Panc1 (cell line): ENCODE data around the gene NPHP4.

Source experiments
- CTCF ChIP-seq: fragments of 450-650 bp; IDR thresholded peaks from 2 replicates; pipeline ENCODE4 v1.5.1; 2017; ENCODE audit warnings: mild to moderate bottlenecking
- POLR2AphosphoS5 ChIP-seq: IDR thresholded peaks from 2 replicates; pipeline ENCODE4 v1.6.1; 2012; ENCODE audit warnings: mild to moderate bottlenecking, low read depth, low read length, moderate library complexity
- REST ChIP-seq, 2 experiments: IDR thresholded peaks; 2 replicates each; pipeline ENCODE4 v1.6.1; 2011 to 2012; ENCODE audit warnings: low read depth in 2 of 2, control low read depth in 1 of 2, low read length in 1 of 2, mild to moderate bottlenecking in 1 of 2, moderate library complexity in 1 of 2; ENCODE audit not compliant: insufficient read depth in 1 of 2
- SIN3A ChIP-seq: IDR thresholded peaks from 2 replicates; pipeline ENCODE4 v1.6.1; 2012; ENCODE audit warnings: low read depth, mild to moderate bottlenecking, low read length, moderate library complexity, borderline replicate concordance; ENCODE audit not compliant: insufficient read depth
- TCF7L2 ChIP-seq: IDR thresholded peaks from 2 replicates; pipeline ENCODE4 v1.6.1; 2011; ENCODE audit warnings: mild to moderate bottlenecking, low read depth, low read length, inconsistent platforms

- TF ChIP-seq POLR2AphosphoS5 (no peak), CTCF (no peak), TCF7L2 (no peak), SIN3A (no peak), REST (IDR thresholded peaks at IDR 0.05; ENCODE audit: insufficient read depth in 1 of 2, low read depth in 2 of 2, low read length in 1 of 2) (no peak)
Measured at GRCh38 chr1:5821540-5822176, 170.6 kb downstream of the NPHP4 start.
